ENCODE results near the gene PACS1.

DNA sequence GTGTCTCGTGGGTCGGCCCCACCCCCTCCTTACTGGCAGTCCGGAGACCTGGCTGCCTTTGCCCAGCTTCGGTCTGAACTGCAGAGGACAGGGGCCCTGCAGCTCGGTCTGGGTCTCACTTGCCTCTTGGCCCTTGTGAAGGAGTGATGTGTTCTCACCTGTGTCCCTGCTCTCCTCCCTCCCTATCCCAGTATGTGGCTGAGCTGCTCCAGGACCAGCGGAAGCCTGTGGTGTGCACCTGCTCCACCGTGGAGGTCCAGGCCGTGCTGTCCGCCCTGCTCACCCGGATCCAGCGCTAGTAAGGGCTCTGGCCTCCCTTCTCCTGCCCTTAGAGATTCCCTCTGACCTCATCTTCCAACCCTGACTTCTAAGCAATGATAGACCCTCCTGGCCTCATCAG lies 162.7 kb downstream of the PACS1 start:
- TF ChIP-seq CTCF (IDR thresholded peaks at IDR 0.05) (no peak), POLR2AphosphoS5 (IDR thresholded peaks at IDR 0.05) (no peak), POLR2A (IDR thresholded peaks at IDR 0.05) (no peak)

All from breast epithelium (tissue), 3 donors.